K562 (cell line): Measurements from ENCODE around the gene NAP1L1. TPM values are rescaled to one million over a fixed set of nuclear protein-coding genes. Genes with fewer than 3 reads are reported as not detected.

ENCODE experiments used
- ATF7 ChIP-seq: fragments of 450-650 bp; IDR thresholded peaks from 2 replicates; pipeline ENCODE4 v1.7.1; 2014; ENCODE audit warnings: mild to moderate bottlenecking, moderate library complexity
- CBFA2T2 ChIP-seq: fragments of 450-650 bp; conservative IDR thresholded peaks from 2 replicates; pipeline ENCODE4 v1.6.1; 2017; ENCODE audit warnings: mild to moderate bottlenecking
- ESRRA ChIP-seq: fragments of 450-650 bp; IDR thresholded peaks from 2 replicates; pipeline ENCODE4 v1.6.1; 2014; ENCODE audit warnings: low read depth, mild to moderate bottlenecking, moderate library complexity, borderline replicate concordance
- HINFP ChIP-seq: fragments of 450-650 bp; conservative IDR thresholded peaks from 2 replicates; pipeline ENCODE4 v1.6.1; 2016; ENCODE audit warnings: missing genetic modification characterization, low read depth, mild to moderate bottlenecking, control low read depth, missing compliant biosample characterization
- HMG20B ChIP-seq: fragments of 250-450 bp; sonication (Bioruptor Pico); IDR thresholded peaks from 2 replicates; pipeline ENCODE4 v1.5.0; 2021; ENCODE audit warnings: mild to moderate bottlenecking
- IRF2 ChIP-seq: sonication (generic); formaldehyde crosslinking; IDR thresholded peaks from 2 replicates; pipeline ENCODE4 v1.8.1; 2022; ENCODE audit warnings: mild to moderate bottlenecking, missing genetic modification reagents
- KDM4B ChIP-seq, 2 experiments: fragments of 450-650 bp in 1 of 2; sonication (generic) in 1 of 2; IDR thresholded peaks; 2 replicates each; pipeline ENCODE4 v1.6.1; 2016 to 2017; ENCODE audit warnings: borderline replicate concordance in 2 of 2, antibody characterized with exemption in 1 of 2, low read depth in 1 of 2, mild to moderate bottlenecking in 1 of 2
- POLR2A ChIP-seq: fragments of 450-650 bp; conservative IDR thresholded peaks from 2 replicates; pipeline ENCODE4 v1.6.1; 2016
- PTBP1 ChIP-seq: fragments of 200-400 bp; formaldehyde crosslinking; IDR thresholded peaks from 2 replicates; pipeline ENCODE4 v1.6.1; 2017; ENCODE audit warnings: low read depth, low read length
- RBM14 ChIP-seq: fragments of 200-400 bp; formaldehyde crosslinking; IDR thresholded peaks from 2 replicates; pipeline ENCODE4 v1.6.1; 2018; ENCODE audit warnings: low read depth, mild to moderate bottlenecking, low read length, moderate library complexity, borderline replicate concordance; ENCODE audit not compliant: insufficient read depth
- SMARCC2 ChIP-seq: fragments of 450-650 bp; IDR thresholded peaks from 2 replicates; pipeline ENCODE4 v1.6.1; 2017; ENCODE audit warnings: antibody characterized with exemption, moderate library complexity, mild to moderate bottlenecking, low read depth
- SP2 ChIP-seq: IDR thresholded peaks from 2 replicates; pipeline ENCODE4 v1.6.1; 2011; ENCODE audit warnings: mild to moderate bottlenecking, low read depth, low read length, moderate library complexity; ENCODE audit not compliant: poor library complexity, severe bottlenecking; ENCODE audit errors: extremely low read depth
- SREBF1 ChIP-seq: fragments of 150-350 bp; IDR thresholded peaks from 2 replicates; pipeline ENCODE4 v1.6.1; 2014; ENCODE audit warnings: antibody characterized with exemption, low read depth, low read length, borderline replicate concordance
- TEAD2 ChIP-seq: fragments of 450-650 bp; IDR thresholded peaks from 2 replicates; pipeline ENCODE4 v1.6.1; 2016; ENCODE audit warnings: missing genetic modification characterization, control low read depth, missing compliant biosample characterization
- TGIF2 ChIP-seq: sonication (generic); formaldehyde crosslinking; IDR thresholded peaks from 2 replicates; pipeline ENCODE4 v1.8.1; 2022; ENCODE audit warnings: mild to moderate bottlenecking, missing genetic modification reagents, moderate library complexity
- THAP12 ChIP-seq: fragments of 250-450 bp; sonication (Bioruptor Pico); IDR thresholded peaks from 2 replicates; pipeline ENCODE4 v1.9.0; 2021; ENCODE audit warnings: mild to moderate bottlenecking, inconsistent platforms
- TRIM24 ChIP-seq, 2 experiments: fragments of 450-650 bp; IDR thresholded peaks; 2 replicates each; pipeline ENCODE4 v1.6.1; 2016
- ZC3H11A ChIP-seq: IDR thresholded peaks from 2 replicates; pipeline ENCODE4 v1.6.1; 2012; ENCODE audit warnings: low read depth, low read length, improper control_type of control experiment
- ZNF277 ChIP-seq: fragments of 250-450 bp; sonication (Bioruptor Pico); IDR thresholded peaks from 2 replicates; pipeline ENCODE4 v1.8.0; 2022; ENCODE audit warnings: inconsistent platforms, mild to moderate bottlenecking, moderate library complexity, borderline replicate concordance
- ZNF740 ChIP-seq, 3 experiments: fragments of 200-800 bp in 1 of 3; sonication (Bioruptor generic) in 1 of 3; sonication (generic) in 1 of 3; formaldehyde crosslinking in 1 of 3; IDR thresholded peaks; 2 replicates each; pipeline versions ENCODE4 v1.6.1 to v1.8.0; 2016 to 2022; ENCODE audit warnings: mild to moderate bottlenecking in 2 of 3, missing compliant biosample characterization in 2 of 3, missing genetic modification characterization in 2 of 3, missing genetic modification reagents in 1 of 3
- ZNF764 ChIP-seq: fragments of 250-450 bp; sonication (Bioruptor Pico); IDR thresholded peaks from 2 replicates; pipeline ENCODE4 v1.4.0; 2020; ENCODE audit warnings: low read depth, mild to moderate bottlenecking, moderate library complexity
- polyA plus RNA-seq, 8 experiments: library from polyadenylated mRNA; depleted of rRNA in 4 of 8; stranded (reverse) in 5 of 8; unstranded in 3 of 8; fragments of >200 nt; fragmentation: Nextera tagmentation in 2 of 8; fragmentation: Illumina TruSeq in 1 of 8; extraction: Ambion mirVana in 2 of 8; extraction: Trizol in 1 of 8; gene quantifications; 2 replicates each; pipeline versions ENCODE4 v1.2.1 to v1.2.3, GENCODE V29; 2011 to 2014; ENCODE audit warnings: inconsistent platforms in 1 of 8, missing spikeins in 1 of 8
- total RNA-seq, 7 experiments: library from RNA; depleted of rRNA in 6 of 7; stranded (reverse); fragments of >200 nt in 6 of 7; fragmentation: Illumina TruSeq in 2 of 7; extraction: Trizol in 2 of 7; gene quantifications; 2 replicates each; pipeline versions ENCODE4 v1.2.1 to v1.2.3, GENCODE V29; 2011 to 2021; ENCODE audit warnings: low replicate concordance in 1 of 7

NAP1L1 gene
- total and polyA plus RNA-seq, 9 of the 15 experiments (the other 6 are each of a cell fraction or from before 2014, with no cell fraction given): 287 to 747 (median 450) TPM

- no peak for TF ChIP-seq HINFP (tag)
- no peak for TF ChIP-seq PTBP1
- TF ChIP-seq TGIF2 (CRISPR knock-in tag): no peak
- TF ChIP-seq TEAD2 (tag): no peak
- TF ChIP-seq IRF2 (CRISPR knock-in tag): no peak
- TF ChIP-seq SMARCC2: no peak
- peak; percentile 38; the same call in 1 of the 2 replicates for TF ChIP-seq ATF7
- TF ChIP-seq POLR2A: peak; percentile 76
- no peak for TF ChIP-seq KDM4B (IDR thresholded peaks at IDR 0.05; ENCODE audit: borderline replicate concordance in 2 of 2, low read depth in 1 of 2)
- TF ChIP-seq SP2: no peak
- no peak for TF ChIP-seq HMG20B (CRISPR knock-in tag)
- TF ChIP-seq ESRRA: no peak
- TF ChIP-seq ZNF277 (CRISPR knock-in tag): no peak
- no peak for TF ChIP-seq ZNF764 (CRISPR knock-in tag)
- TF ChIP-seq ZC3H11A: no peak
- no peak for TF ChIP-seq CBFA2T2
- TF ChIP-seq RBM14: 0 out of 2 replicates have a peak, but pooled peaks have one; percentile 35
- TF ChIP-seq ZNF740 (CRISPR knock-in tag; IDR thresholded peaks at IDR 0.05): no peak
- TF ChIP-seq ZNF740 (tag; IDR thresholded peaks at IDR 0.05): no peak
- no peak for TF ChIP-seq TRIM24 (IDR thresholded peaks at IDR 0.05)
- no peak for TF ChIP-seq SREBF1
- TF ChIP-seq THAP12 (CRISPR knock-in tag): no peak
Measured at GRCh38 chr12:76031414-76032042, 53.0 kb downstream of the NAP1L1 start, which contains the start of gene PHLDA1 (continued).
